GM12872 (cell line): ENCODE measurements around the gene HIVEP2.

Source experiments
- TF ChIP-seq, protein P1 (sequence below): IDR thresholded peaks from 3 replicates; pipeline ENCODE4 v1.5.1; 2011; ENCODE audit warnings: low read depth, mild to moderate bottlenecking, low read length, moderate library complexity; ENCODE audit not compliant: insufficient read depth

HIVEP2 gene

DNA sequence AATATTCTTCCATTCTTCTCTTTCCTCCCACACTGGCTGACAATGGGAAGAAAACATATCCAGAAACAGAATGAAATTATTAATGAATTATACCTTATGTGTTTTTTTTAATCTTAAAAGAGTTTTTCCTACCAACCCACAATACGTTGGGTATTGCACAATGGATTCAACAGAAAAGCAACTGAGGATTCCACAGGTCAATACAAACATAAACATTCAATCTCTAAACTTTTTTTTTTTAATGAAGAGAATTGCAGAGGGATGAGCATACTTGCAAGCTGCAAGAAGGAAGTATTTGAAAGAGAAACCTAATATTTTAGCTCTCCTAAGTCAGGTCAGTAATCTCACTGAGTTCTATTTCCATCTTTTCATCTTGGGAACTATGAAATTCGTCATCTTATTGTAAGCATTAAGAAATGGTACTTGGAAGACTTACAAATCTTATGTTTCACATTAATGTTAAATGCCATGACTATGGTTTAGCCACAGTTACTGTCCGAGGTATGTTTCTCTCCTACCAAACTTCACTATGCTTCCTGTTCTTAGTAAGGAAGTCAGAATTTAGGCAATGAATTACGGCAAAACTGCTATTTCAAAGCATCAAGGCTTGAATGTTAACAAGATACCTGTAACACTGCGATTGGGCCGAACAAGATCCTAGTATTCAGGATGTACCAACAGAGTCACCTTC is 100.8 kb downstream of the HIVEP2 start:
- TF ChIP-seq, protein P1, sequence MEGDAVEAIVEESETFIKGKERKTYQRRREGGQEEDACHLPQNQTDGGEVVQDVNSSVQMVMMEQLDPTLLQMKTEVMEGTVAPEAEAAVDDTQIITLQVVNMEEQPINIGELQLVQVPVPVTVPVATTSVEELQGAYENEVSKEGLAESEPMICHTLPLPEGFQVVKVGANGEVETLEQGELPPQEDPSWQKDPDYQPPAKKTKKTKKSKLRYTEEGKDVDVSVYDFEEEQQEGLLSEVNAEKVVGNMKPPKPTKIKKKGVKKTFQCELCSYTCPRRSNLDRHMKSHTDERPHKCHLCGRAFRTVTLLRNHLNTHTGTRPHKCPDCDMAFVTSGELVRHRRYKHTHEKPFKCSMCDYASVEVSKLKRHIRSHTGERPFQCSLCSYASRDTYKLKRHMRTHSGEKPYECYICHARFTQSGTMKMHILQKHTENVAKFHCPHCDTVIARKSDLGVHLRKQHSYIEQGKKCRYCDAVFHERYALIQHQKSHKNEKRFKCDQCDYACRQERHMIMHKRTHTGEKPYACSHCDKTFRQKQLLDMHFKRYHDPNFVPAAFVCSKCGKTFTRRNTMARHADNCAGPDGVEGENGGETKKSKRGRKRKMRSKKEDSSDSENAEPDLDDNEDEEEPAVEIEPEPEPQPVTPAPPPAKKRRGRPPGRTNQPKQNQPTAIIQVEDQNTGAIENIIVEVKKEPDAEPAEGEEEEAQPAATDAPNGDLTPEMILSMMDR, result no peak

DNA sequence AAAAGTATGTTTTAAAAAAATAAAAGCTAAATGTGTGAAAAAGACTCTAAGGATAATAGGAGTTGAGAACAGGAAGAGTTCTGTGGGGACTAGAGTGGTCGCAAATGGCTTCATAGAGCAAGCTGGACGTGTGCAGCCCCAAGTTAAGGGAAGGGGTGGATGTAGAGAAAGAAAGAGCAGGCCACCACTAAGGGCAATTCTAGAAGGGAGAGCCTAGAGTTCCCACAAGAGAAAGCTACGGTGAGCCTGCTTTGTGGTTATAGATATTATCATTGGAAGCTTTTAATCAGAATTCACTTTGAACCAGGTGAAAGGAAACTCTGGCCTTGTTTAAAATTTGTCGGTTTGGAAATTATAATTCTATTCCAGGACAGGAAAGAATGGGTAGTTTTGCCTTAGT is 101.6 kb downstream of the HIVEP2 start:
- TF ChIP-seq, protein P1, result no peak

DNA sequence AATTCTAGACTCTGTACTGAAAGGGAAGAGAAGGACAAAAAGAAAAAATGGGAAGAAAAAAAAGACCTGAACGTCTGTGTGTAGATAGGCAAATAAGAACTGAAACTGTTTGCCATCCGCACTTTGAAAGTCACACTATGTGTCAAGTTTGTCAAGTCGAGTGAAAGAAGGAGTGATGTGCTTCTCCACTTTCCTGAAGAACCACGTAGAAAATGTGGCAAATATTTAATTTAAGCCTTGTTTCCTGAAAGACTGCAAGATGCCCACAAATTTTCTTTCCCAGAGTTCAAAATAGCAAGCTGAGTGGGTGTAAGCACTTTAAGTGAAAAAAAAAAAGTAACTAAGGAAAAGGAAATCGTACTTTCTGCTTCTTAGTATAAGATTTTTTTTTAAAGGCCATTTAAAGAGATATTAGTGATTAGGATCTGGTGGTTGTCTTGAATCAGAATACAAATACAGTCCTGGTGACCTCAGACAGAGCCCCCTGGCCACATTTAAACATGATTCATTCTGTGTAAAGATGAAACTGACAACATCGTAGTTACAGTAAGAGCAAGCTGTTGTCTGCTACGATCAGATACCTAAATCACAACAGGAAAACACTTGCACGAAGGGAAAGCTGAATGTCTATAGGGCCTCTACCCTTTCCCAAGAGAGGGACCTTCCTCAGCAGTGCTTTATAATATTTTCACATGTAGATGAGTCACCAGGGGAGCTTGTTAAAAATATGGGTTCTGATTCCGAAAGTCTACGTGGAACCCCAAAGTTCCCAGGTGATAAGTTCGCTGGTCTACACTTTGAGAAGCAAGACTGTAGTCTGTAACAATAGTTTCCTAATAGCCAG is 102.3 kb downstream of the HIVEP2 start:
- TF ChIP-seq, protein P1, result no peak

DNA sequence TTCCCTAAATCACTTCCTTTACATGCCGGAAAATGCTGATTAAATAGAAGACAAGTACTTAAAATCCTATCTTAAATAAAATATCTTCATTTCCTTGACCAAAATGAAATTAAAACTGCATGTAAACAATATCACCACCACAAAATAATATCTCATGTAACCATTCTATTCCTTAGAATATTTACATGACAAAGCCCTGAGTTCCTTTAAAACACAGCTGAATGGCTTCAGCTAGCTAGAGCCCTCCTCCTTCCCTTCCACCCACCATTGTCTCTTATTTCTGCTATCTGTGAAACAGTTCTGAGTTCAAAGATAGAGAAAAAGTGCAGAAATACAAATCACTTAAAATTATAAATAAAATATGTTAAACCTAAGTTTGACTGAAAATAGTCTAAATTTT is 103.1 kb downstream of the HIVEP2 start:
- TF ChIP-seq, protein P1, result no peak

DNA sequence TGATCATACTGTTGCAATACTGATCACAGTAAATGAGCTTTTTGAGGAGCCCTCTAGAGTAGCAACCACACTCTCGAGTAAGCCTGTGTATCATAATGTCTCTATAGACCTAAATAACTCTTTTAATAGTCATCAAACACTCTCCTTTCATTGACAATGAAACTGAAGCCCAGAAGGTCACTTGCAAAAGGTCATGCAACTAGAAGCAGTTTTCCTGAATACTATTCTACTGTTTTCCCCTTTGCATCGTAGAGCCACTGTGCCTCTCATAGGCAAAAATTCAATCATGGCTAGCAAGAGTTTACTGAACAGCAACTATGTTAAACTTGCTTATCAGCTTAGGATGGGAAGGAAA is 105.3 kb downstream of the HIVEP2 start:
- TF ChIP-seq, protein P1, result no peak

DNA sequence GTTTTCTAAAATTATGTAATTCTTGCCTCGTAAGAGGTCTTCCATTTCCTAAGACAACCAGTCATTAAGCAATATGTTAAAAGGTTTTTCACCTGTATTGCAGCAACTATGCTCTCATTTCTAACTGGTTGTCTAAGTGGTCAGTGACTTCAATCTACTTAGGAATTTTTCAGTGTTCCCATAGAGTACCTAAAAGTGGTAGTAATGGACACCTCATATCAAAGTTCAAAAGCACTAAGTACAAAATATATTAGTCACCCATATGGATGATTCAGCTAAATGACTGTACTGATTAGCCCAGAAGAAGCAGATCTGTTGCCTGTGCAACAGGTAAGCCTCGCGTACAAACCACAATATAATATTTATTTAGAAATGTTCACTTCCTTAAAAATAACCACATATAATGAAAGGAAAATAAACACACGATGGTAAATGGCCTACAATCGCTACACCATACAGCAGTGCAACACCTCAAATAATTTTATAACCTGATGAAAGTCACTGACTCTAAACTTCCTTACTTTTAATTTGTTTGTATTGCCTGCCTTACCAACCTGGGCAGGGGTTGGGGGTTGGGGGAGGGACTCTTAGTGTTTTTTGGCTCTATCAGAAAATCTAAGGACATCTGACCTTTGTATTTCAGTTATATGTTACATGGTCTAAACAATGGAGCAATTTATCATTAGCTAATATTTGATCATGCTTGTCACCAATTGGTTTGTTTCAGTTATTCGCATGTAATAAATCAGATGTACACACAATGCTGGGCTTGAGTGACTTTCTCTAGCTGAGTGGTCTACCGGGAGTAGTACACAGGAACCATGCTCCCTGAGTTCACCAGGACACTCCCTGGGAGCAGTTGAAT is 105.9 kb downstream of the HIVEP2 start:
- TF ChIP-seq, protein P1, result no peak
